ENCODE measurements around the gene LYRM4. TPM values are rescaled to one million over a fixed set of nuclear protein-coding genes. Genes with fewer than 3 reads are reported as not detected.
A peak's percentile ranks its signal among the peaks of the same experiment; 100 is the strongest.

The LYRM4 gene
- total RNA-seq, 1 experiment from 2014 or later, result 52.8 TPM

- no peaks in the 10 kb centered on the region for H3K27me3 Mint-ChIP-seq (ENCODE audit: insufficient read depth, unreplicated experiment)
- no TSS peak for BruUV-seq (replicated peaks)
- POLR2A ChIA-PET, result no interaction called here
Measured at GRCh38 chr6:5178806-5179205, 81.9 kb downstream of the LYRM4 start.

DNA sequence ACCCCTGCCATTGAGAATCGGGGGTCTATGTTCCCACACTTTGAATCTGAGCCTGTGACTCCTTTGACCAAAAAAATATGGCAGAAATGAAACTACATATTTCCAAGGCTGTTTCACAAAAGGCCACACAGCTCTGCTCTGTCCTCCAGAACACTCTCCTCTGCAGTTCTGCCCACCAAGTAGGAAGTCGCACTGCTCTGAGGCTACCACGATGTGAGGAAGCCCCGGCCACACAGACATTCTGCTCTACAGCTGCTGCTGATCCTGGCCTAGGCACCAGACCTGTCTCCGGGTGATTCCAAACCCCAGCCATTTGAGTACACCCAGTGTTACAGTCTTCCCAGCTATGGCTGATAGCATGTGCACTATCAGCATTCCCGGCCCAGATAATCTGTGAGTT, 85.1 kb downstream of the LYRM4 start:
- Histone ChIP-seq H3K36me3 (ENCODE audit: control insufficient read depth, insufficient read depth, low read length) (no peaks in the 10 kb centered on the region), H3K4me1 (0 out of 2 replicates have a peak, but pooled peaks cover 2% of the 10 kb centered on the region), H3K9me3 (no peaks in the 10 kb centered on the region), H3K27me3 (replicated peaks; ENCODE audit: control insufficient read depth, insufficient read depth, low read length) (no peaks in the 10 kb centered on the region), H3K4me3 (ENCODE audit: low read depth, low read length) (no peak overlapping the region)
- H3K4me3 Mint-ChIP-seq (ENCODE audit: unreplicated experiment), result no peak overlapping the region
- no peaks in the 10 kb centered on the region for H3K9me3 Mint-ChIP-seq (ENCODE audit: unreplicated experiment)
- intact Hi-C loops (cut with micrococcal nuclease; ENCODE audit: unreplicated experiment), result no loop called here
- BruUV-seq (replicated peaks), result no TSS peak
- POLR2A ChIA-PET, result no interaction called here
- TF ChIP-seq, protein P1, sequence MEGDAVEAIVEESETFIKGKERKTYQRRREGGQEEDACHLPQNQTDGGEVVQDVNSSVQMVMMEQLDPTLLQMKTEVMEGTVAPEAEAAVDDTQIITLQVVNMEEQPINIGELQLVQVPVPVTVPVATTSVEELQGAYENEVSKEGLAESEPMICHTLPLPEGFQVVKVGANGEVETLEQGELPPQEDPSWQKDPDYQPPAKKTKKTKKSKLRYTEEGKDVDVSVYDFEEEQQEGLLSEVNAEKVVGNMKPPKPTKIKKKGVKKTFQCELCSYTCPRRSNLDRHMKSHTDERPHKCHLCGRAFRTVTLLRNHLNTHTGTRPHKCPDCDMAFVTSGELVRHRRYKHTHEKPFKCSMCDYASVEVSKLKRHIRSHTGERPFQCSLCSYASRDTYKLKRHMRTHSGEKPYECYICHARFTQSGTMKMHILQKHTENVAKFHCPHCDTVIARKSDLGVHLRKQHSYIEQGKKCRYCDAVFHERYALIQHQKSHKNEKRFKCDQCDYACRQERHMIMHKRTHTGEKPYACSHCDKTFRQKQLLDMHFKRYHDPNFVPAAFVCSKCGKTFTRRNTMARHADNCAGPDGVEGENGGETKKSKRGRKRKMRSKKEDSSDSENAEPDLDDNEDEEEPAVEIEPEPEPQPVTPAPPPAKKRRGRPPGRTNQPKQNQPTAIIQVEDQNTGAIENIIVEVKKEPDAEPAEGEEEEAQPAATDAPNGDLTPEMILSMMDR (IDR thresholded peaks at IDR 0.05; ENCODE audit: insufficient read depth in 1 of 2, low read depth in 1 of 2, low read length in 1 of 2, severe bottlenecking in 1 of 2, unreplicated experiment in 1 of 2), result no peak
- CTCF ChIA-PET, result interaction anchor here (0.7 to 1.4 kb wide), 2 partner anchors 32 to 148 kb away, joined by 3 read pairs; no protein-coding TSS in a partner anchor
- H3K4me1 Mint-ChIP-seq (ENCODE audit: low read depth, unreplicated experiment), result peaks cover 4% of the 10 kb centered on the region
- no peaks in the 10 kb centered on the region for H3K27me3 Mint-ChIP-seq (ENCODE audit: insufficient read depth, unreplicated experiment)
- no peaks in the 10 kb centered on the region for H3K36me3 Mint-ChIP-seq (ENCODE audit: insufficient read depth, unreplicated experiment)
- no peak for DNase-seq
- no peak overlapping the region for H3K27ac Mint-ChIP-seq (ENCODE audit: unreplicated experiment)

More at GRCh38 chr6:5178806-5179205, 81.9 kb downstream of the LYRM4 start:
- no peaks in the 10 kb centered on the region for H3K36me3 ChIP-seq (ENCODE audit: control insufficient read depth, insufficient read depth, low read length)
- intact Hi-C loops (cut with micrococcal nuclease; ENCODE audit: unreplicated experiment), result no loop called here
- H3K4me3 Mint-ChIP-seq (ENCODE audit: unreplicated experiment), result no peak overlapping the region
- no peaks in the 10 kb centered on the region for H3K36me3 Mint-ChIP-seq (ENCODE audit: insufficient read depth, unreplicated experiment)
- no peaks in the 10 kb centered on the region for H3K9me3 Mint-ChIP-seq (ENCODE audit: unreplicated experiment)
- H3K27me3 ChIP-seq (replicated peaks; ENCODE audit: control insufficient read depth, insufficient read depth, low read length), result no peaks in the 10 kb centered on the region
- H3K27ac Mint-ChIP-seq (ENCODE audit: unreplicated experiment), result no peak overlapping the region
- no peak for DNase-seq
- H3K9me3 ChIP-seq, result no peaks in the 10 kb centered on the region
- H3K4me1 Mint-ChIP-seq (ENCODE audit: low read depth, unreplicated experiment), result peaks cover 17% of the 10 kb centered on the region
- 0 out of 2 replicates have a peak, but pooled peaks cover 11% of the 10 kb centered on the region for H3K4me1 ChIP-seq
- H3K4me3 ChIP-seq (ENCODE audit: low read depth, low read length), result no peak overlapping the region
- CTCF ChIA-PET, result no interaction called here
- TF ChIP-seq, protein P1 (IDR thresholded peaks at IDR 0.05; ENCODE audit: insufficient read depth in 1 of 2, low read depth in 1 of 2, low read length in 1 of 2, severe bottlenecking in 1 of 2, unreplicated experiment in 1 of 2), result no peak

GRCh38 chr6:5174756-5175549, 85.8 kb downstream of the LYRM4 start:
- no TSS peak for BruUV-seq (replicated peaks)

More at GRCh38 chr6:5174756-5175549, 85.8 kb downstream of the LYRM4 start:
- Histone ChIP-seq H3K4me3 (ENCODE audit: low read depth, low read length) (no peak overlapping the region), H3K36me3 (ENCODE audit: control insufficient read depth, insufficient read depth, low read length) (no peaks in the 10 kb centered on the region), H3K27me3 (replicated peaks; ENCODE audit: control insufficient read depth, insufficient read depth, low read length) (no peaks in the 10 kb centered on the region), H3K9me3 (no peaks in the 10 kb centered on the region), H3K4me1 (no peaks in the 10 kb centered on the region)
- TF ChIP-seq, protein P1 (IDR thresholded peaks at IDR 0.05; ENCODE audit: insufficient read depth in 1 of 2, low read depth in 1 of 2, low read length in 1 of 2, severe bottlenecking in 1 of 2, unreplicated experiment in 1 of 2), result peak in 1 of 2 experiments; percentile 31
- H3K27ac Mint-ChIP-seq (ENCODE audit: unreplicated experiment), result no peak overlapping the region
- no peaks in the 10 kb centered on the region for H3K9me3 Mint-ChIP-seq (ENCODE audit: unreplicated experiment)
- H3K4me3 Mint-ChIP-seq (ENCODE audit: unreplicated experiment), result no peak overlapping the region
- ChIA-PET POLR2A (no interaction called here), CTCF (interaction anchor here (0.7 to 1.4 kb wide), 2 partner anchors 31 to 149 kb away, joined by 3 read pairs; no protein-coding TSS in a partner anchor)
- H3K4me1 Mint-ChIP-seq (ENCODE audit: low read depth, unreplicated experiment), result no peaks in the 10 kb centered on the region
- DNase-seq, result peak in 1 of 2 experiments; percentile 16
- no peaks in the 10 kb centered on the region for H3K27me3 Mint-ChIP-seq (ENCODE audit: insufficient read depth, unreplicated experiment)
- intact Hi-C loops (cut with micrococcal nuclease; ENCODE audit: unreplicated experiment), result no loop called here
- H3K36me3 Mint-ChIP-seq (ENCODE audit: insufficient read depth, unreplicated experiment), result no peaks in the 10 kb centered on the region

All from Caco-2 (cell line).